ENCODE measurements around the gene CEBPB. TPM values are rescaled to one million over a fixed set of nuclear protein-coding genes. Genes with fewer than 3 reads are reported as not detected.
A peak's percentile ranks its signal among the peaks of the same experiment; 100 is the strongest.
"Not testable (repeated sequence)": the region's sequence is repeated elsewhere in the genome, so short reads cannot be mapped to it uniquely, and the experiment has no call there.

Gene CEBPB
- polyA plus RNA-seq, 1 donor from 2014 or later, result 18.7 TPM

- no peaks in the 10 kb centered on the region for H3K36me3 Mint-ChIP-seq
- H3K4me3 Mint-ChIP-seq, result peak within 1 kb of the TSS; percentile 84 to 92 (median 88)
- no peaks in the 10 kb centered on the region for H3K9me3 Mint-ChIP-seq
- peak within 1 kb of the TSS; percentile 3 to 78 (median 63) for H3K27ac Mint-ChIP-seq
- H3K27me3 Mint-ChIP-seq, result no peaks in the 10 kb centered on the region
- peaks cover 15 to 26% (median 21%) of the 10 kb centered on the region in 3 donors for H3K4me1 Mint-ChIP-seq
These were observed 36.9 kb upstream of the CEBPB start, which contains the start of gene PEDS1 for GRCh38 chr20:50153500-50154377. Gene PEDS1 (minus strand): TSS chr20:50153723. CDS start chr20:50153637, 86 bp downstream.

DNA sequence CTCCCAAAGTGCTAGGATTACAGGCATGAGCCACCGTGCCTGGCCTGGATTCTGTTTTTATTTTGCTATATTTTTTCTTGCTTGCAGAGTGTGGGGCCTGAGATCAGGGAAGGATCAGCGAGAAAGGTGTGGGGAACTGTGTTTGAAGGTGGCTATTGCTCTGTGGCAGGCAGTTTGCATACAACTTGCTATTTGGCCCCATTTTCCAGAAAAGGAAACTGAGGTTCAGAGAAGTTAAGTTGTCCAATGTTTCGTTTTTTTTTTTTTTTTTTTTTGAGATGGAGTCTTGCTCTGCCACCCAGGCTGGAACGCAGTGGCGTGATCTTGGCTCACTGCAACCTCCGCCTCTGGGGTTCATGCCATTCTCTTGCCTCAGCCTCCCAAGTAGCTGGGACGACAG lies 29.1 kb upstream of the CEBPB start:
- H3K27ac Mint-ChIP-seq, H3K9me3 Mint-ChIP-seq, H3K27me3 Mint-ChIP-seq, H3K36me3 Mint-ChIP-seq, H3K4me3 Mint-ChIP-seq, H3K4me1 Mint-ChIP-seq: not testable (repeated sequence)

DNA sequence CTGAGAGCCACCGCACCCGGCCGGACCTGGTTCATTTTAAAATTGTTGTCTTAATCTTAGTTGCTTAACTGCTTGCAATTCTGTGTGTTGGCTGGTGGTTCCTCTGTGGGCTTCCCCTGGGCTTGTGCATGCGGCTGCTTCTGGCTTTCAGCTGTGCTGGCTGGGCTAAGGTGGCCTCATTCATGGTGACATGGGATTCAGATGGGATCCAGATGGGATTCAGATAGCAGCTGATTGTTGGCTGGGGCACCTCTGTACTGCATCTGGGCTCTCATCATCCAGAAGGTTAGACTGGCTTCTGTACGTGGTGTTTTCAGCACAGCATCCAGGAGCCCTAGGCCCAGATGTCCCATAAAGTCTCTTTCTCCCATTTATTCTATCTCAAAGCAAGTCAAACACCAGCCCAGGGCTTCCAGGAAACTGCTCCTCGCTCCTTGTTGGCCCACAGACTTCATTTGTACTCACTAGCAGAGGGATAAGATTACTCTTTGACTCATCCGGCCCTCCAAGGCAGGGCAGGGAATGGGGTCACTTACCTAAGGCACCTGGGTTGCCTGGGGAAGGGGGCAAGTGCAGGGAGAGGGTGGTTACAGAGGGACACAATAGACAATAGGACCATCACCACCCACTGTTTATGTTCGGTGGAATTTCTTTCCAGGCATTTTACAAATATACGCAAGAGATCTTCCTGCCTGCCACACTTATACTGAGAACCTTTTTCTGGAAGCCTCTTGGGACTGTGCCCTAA lies 26.9 kb upstream of the CEBPB start:
- Mint-ChIP-seq H3K4me1 (peaks cover 5 to 9% (median 7%) of the 10 kb centered on the region in 3 donors), H3K4me3 (no peak overlapping the region), H3K9me3 (no peaks in the 10 kb centered on the region), H3K27ac (no peak overlapping the region), H3K36me3 (no peaks in the 10 kb centered on the region), H3K27me3 (no peaks in the 10 kb centered on the region)

DNA sequence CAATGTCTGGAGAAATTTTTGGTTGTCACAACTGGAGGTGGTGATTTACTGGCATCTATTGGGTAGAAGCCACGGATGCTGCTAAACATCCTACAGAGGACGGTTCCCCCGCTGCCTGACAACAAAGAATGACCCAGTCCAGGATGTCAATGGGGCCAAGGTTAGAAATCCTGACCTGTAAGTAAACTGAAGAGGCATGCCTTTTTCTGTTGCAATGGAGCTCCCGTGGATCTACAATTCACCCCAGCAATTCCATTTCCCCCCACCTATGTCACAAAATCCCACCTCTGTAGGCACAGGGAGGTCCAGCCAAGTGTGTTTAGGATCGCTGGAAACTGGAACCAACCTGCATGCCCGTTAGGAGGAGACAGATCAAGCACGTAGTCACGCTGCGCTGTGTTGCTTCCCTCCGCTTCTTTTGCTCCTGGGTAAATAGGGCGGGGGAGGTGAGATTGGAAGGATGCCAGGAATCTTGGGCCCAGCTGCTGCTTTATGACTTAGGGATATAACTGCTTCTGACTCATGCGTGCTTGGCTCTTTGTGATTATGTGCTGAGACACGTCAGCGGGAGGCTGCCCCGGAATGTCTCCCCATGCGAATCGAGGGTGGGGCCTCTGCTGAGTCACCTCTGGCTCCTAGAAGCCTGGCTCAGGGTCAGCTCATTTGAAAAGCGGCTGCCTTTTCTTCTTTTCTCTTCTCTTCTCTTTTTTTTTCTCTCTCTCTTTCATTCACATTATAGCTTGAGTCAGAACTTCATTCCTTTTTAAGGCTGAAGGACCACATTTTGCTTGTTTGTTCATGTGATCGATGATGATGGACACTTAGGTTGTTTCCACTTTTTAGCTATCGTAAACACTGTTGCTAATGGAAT lies 24.7 kb upstream of the CEBPB start:
- peak overlapping the region; percentile 16 to 93 (median 84) for H3K4me3 Mint-ChIP-seq
- H3K27ac Mint-ChIP-seq, result peak overlapping the region in 2 of 3 donors; percentile 71 to 87
- no peaks in the 10 kb centered on the region for H3K9me3 Mint-ChIP-seq
- no peaks in the 10 kb centered on the region for H3K36me3 Mint-ChIP-seq
- H3K4me1 Mint-ChIP-seq, result peaks cover 9 to 10% (median 10%) of the 10 kb centered on the region in 3 donors
- peaks cover 4% of the 10 kb centered on the region for H3K27me3 Mint-ChIP-seq

GRCh38 chr20:50169329-50169823 lies 21.3 kb upstream of the CEBPB start:
- Mint-ChIP-seq H3K36me3 (no peaks in the 10 kb centered on the region), H3K27me3 (peaks cover 17% of the 10 kb centered on the region), H3K9me3 (no peaks in the 10 kb centered on the region), H3K27ac (peak overlapping the region in 1 of 3 donors; percentile 1), H3K4me3 (no peak overlapping the region), H3K4me1 (peaks cover 8 to 10% (median 10%) of the 10 kb centered on the region in 3 donors)

- peak overlapping the region in 1 of 4 donors; percentile 39 for H3K4me3 Mint-ChIP-seq
- no peaks in the 10 kb centered on the region for H3K36me3 Mint-ChIP-seq
- peaks cover 17% of the 10 kb centered on the region for H3K27me3 Mint-ChIP-seq
- peaks cover 8 to 10% (median 10%) of the 10 kb centered on the region in 3 donors for H3K4me1 Mint-ChIP-seq
- H3K27ac Mint-ChIP-seq, result peak overlapping the region in 1 of 3 donors; percentile 91
- no peaks in the 10 kb centered on the region for H3K9me3 Mint-ChIP-seq
These were observed 19.9 kb upstream of the CEBPB start for GRCh38 chr20:50170549-50171220.

GRCh38 chr20:50172347-50173013 lies 18.1 kb upstream of the CEBPB start:
- H3K9me3 Mint-ChIP-seq, result no peaks in the 10 kb centered on the region
- H3K4me3 Mint-ChIP-seq, result peak overlapping the region in 3 of 4 donors; percentile 23 to 73 (median 27)
- H3K27ac Mint-ChIP-seq, result peak overlapping the region in 1 of 3 donors; percentile 8
- H3K4me1 Mint-ChIP-seq, result peaks cover 2 to 5% (median 2%) of the 10 kb centered on the region in 3 donors
- no peaks in the 10 kb centered on the region for H3K36me3 Mint-ChIP-seq
- peaks cover 17% of the 10 kb centered on the region for H3K27me3 Mint-ChIP-seq

- Mint-ChIP-seq H3K4me3 (no peak overlapping the region), H3K4me1 (peaks cover under 1 to 5% (median under 1%) of the 10 kb centered on the region in 3 donors), H3K27me3 (peaks cover 15% of the 10 kb centered on the region), H3K27ac (no peak overlapping the region), H3K36me3 (no peaks in the 10 kb centered on the region), H3K9me3 (no peaks in the 10 kb centered on the region)
These were observed 16.2 kb upstream of the CEBPB start for GRCh38 chr20:50174456-50174855.

DNA sequence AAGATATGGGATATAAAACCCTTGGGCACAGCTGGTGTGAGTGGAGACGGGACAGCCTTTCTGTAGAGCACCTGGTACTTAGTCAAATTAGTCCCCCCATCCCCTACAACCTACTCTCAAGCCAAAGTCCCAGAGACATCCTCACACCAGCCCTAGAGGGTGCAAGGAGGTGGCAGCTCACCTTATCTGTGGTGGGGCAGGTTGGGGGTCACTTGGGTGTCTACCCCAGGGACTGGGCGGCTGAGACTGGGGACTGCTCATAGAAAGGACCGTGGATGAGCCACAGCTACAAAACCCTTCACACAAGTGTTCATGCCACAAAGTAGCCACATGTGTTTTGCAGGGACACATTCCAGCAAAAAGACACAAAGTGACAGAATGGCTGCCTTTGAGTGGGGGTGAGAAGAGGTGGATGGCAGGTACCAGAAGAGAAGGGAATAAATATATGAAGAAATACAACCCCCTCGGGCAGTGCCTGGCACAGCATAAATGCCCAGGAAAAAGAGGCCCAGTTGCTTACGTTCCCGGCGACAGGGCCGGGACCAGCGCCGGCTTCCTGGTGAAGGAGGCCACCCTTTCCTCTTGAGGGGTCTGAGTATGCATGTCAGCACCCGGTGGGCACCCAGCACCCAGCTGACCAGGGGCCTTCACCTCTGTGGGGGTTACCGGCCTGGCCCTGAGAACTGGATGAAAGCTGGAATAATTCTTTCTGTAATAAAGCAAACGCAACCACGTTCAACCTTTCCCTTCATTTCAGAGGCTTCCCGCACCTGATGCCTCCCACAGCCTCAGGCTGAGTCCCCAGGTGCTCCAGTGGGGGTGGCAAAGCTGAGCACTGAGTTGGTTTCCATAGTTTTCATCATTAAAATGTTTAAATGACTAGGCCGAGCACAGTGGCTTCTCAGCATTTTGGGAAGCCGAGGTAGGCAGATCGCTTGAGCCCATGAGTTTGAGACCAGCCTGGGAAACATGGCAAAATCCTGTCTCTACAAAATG lies 14.4 kb upstream of the CEBPB start:
- H3K9me3 Mint-ChIP-seq, result no peaks in the 10 kb centered on the region
- no peaks in the 10 kb centered on the region for H3K36me3 Mint-ChIP-seq
- peaks cover 0 to 3% (median 0%) of the 10 kb centered on the region in 3 donors for H3K4me1 Mint-ChIP-seq
- H3K27me3 Mint-ChIP-seq, result peaks cover 13% of the 10 kb centered on the region
- H3K4me3 Mint-ChIP-seq, result no peak overlapping the region
- H3K27ac Mint-ChIP-seq, result no peak overlapping the region

GRCh38 chr20:50178672-50179071 lies 12.0 kb upstream of the CEBPB start:
- not testable (repeated sequence) for H3K9me3 Mint-ChIP-seq, H3K4me3 Mint-ChIP-seq, H3K36me3 Mint-ChIP-seq, H3K4me1 Mint-ChIP-seq, H3K27me3 Mint-ChIP-seq
- peak overlapping the region in 1 of 3 donors; percentile 56 for H3K27ac Mint-ChIP-seq

- Mint-ChIP-seq H3K27ac (no peak overlapping the region), H3K4me3 (no peak overlapping the region), H3K4me1 (peaks cover under 1 to 7% (median 5%) of the 10 kb centered on the region in 3 donors), H3K27me3 (peaks cover 6% of the 10 kb centered on the region), H3K9me3 (no peaks in the 10 kb centered on the region), H3K36me3 (peaks cover 1% of the 10 kb centered on the region)
These were observed 9.3 kb upstream of the CEBPB start for GRCh38 chr20:50181344-50181743.

- Mint-ChIP-seq H3K27ac (no peak overlapping the region), H3K4me1 (peaks cover 2 to 9% (median 6%) of the 10 kb centered on the region in 3 donors), H3K36me3 (peaks cover 1% of the 10 kb centered on the region), H3K9me3 (no peaks in the 10 kb centered on the region), H3K27me3 (peaks cover 6% of the 10 kb centered on the region), H3K4me3 (no peak overlapping the region)
These were observed 8.3 kb upstream of the CEBPB start for GRCh38 chr20:50182346-50182745.
